Endodermal cell (in vitro differentiated cells): ENCODE results near the gene HOXA4. TPM values are rescaled to one million over a fixed set of nuclear protein-coding genes. Genes with fewer than 3 reads are reported as not detected.
A peak's percentile ranks its signal among the peaks of the same experiment; 100 is the strongest.

ENCODE experiments used
- DNase-seq: peaks from one replicate; pipeline ENCODE4 v3.0.0-alpha.2; 2017
- H3K27ac ChIP-seq: 2 replicates; pipeline ENCODE4 v1.5.1; 2013; ENCODE audit warnings: mild to moderate bottlenecking, low read depth, low read length, moderate library complexity
- H3K27me3 ChIP-seq: 2 replicates; pipeline ENCODE4 v1.6.1; 2013; ENCODE audit warnings: mild to moderate bottlenecking, low read length, moderate library complexity; ENCODE audit not compliant: insufficient read depth, control insufficient read depth, poor library complexity, severe bottlenecking
- H3K36me3 ChIP-seq: 2 replicates; pipeline ENCODE4 v1.7.0; 2013; ENCODE audit warnings: mild to moderate bottlenecking, low read length, moderate library complexity; ENCODE audit not compliant: control insufficient read depth, insufficient read depth
- H3K4me1 ChIP-seq: one replicate; pipeline ENCODE4 v1.7.0; 2013; ENCODE audit warnings: low read length; ENCODE audit not compliant: control insufficient read depth, insufficient read depth
- H3K4me3 ChIP-seq: 2 replicates; pipeline ENCODE4 v1.5.1; 2013; ENCODE audit warnings: mild to moderate bottlenecking, low read length, moderate library complexity
- H3K9ac ChIP-seq: 2 replicates; pipeline ENCODE4 v1.6.1; 2013; ENCODE audit warnings: mild to moderate bottlenecking, low read length, moderate library complexity; ENCODE audit not compliant: poor library complexity, severe bottlenecking; ENCODE audit errors: extremely low read depth
- H3K9me3 ChIP-seq: 2 replicates; pipeline ENCODE4 v1.6.1; 2013; ENCODE audit warnings: mild to moderate bottlenecking, low read length, moderate library complexity; ENCODE audit not compliant: control insufficient read depth
- H3K27ac Mint-ChIP-seq: 2 replicates; pipeline ENCODE4 v1.8.0; 2020; ENCODE audit warnings: mixed read lengths
- H3K27me3 Mint-ChIP-seq: 2 replicates; pipeline ENCODE4 v1.8.0; 2021; ENCODE audit warnings: mild to moderate bottlenecking, mixed read lengths; ENCODE audit not compliant: insufficient read depth
- H3K36me3 Mint-ChIP-seq: 2 replicates; pipeline ENCODE4 v1.8.0; 2020; ENCODE audit warnings: low read depth, mixed read lengths
- H3K4me1 Mint-ChIP-seq: 2 replicates; pipeline ENCODE4 v1.8.0; 2020; ENCODE audit warnings: mixed read lengths
- H3K4me3 Mint-ChIP-seq: 2 replicates; pipeline ENCODE4 v1.8.0; 2020; ENCODE audit warnings: mild to moderate bottlenecking, moderate library complexity, mixed read lengths
- H3K9me3 Mint-ChIP-seq: 2 replicates; pipeline ENCODE4 v1.8.0; 2020; ENCODE audit warnings: mild to moderate bottlenecking, mixed read lengths
- CTCF ChIP-seq: fragments of 200-600 bp; sonication (generic); conservative IDR thresholded peaks from 2 replicates; pipeline ENCODE4 v1.5.0; 2021; ENCODE audit warnings: antibody characterized with exemption, mild to moderate bottlenecking
- WGBS, 2 experiments: methylation state at CpG; one replicate each; pipeline versions ENCODE4 v1.1.5 to v1.1.7; 2013; ENCODE audit warnings: missing lambda C conversion rate in 2 of 2, mixed read lengths in 1 of 2; ENCODE audit not compliant: insufficient coverage in 1 of 2, insufficient read length in 1 of 2; 5-methylcytosine and 5-hydroxymethylcytosine counted together
- total RNA-seq, 2 donors: library from RNA; stranded (reverse); fragmentation: NEBNext Ultra II Directional in 1 of 2; extraction: Animal tissue kit (Norgen Biotek cat#: 25700) in 1 of 2; gene quantifications; 2 replicates in 1 of 2; 3 replicates in 1 of 2; pipeline ENCODE4 v1.2.1, GENCODE V29; 2021

The HOXA4 gene
- total RNA-seq, 2 donors from 2014 or later, result not detected

GRCh38 chr7:27176524-27176845 is 45.9 kb upstream of the HOXA4 start:
- Mint-ChIP-seq H3K27ac (no peak overlapping the region), H3K36me3 (no peaks in the 10 kb centered on the region), H3K27me3 (peaks cover 97% of the 10 kb centered on the region), H3K4me1 (peaks cover 12% of the 10 kb centered on the region), H3K9me3 (peaks cover 6% of the 10 kb centered on the region), H3K4me3 (no peak overlapping the region)
- Histone ChIP-seq H3K9ac (no peak overlapping the region), H3K4me3 (no peak overlapping the region), H3K36me3 (no peaks in the 10 kb centered on the region), H3K27ac (no peak overlapping the region), H3K27me3 (peaks cover 100% of the 10 kb centered on the region), H3K4me1 (peaks cover 3% of the 10 kb centered on the region), H3K9me3 (peaks cover 11% of the 10 kb centered on the region)
- DNase-seq, result no peak
- WGBS, 2 experiments, result 84 to 90% methylated on average over 2 to 3 of the region's 3 CpGs
- no peak for TF ChIP-seq CTCF

- no peak overlapping the region for H3K4me3 Mint-ChIP-seq
- Histone ChIP-seq H3K9me3 (peaks cover 11% of the 10 kb centered on the region), H3K4me3 (no peak overlapping the region), H3K4me1 (peaks cover 3% of the 10 kb centered on the region), H3K36me3 (no peaks in the 10 kb centered on the region), H3K9ac (no peak overlapping the region), H3K27ac (no peak overlapping the region), H3K27me3 (peaks cover 100% of the 10 kb centered on the region)
- peak; percentile 76 for DNase-seq
- no peak for TF ChIP-seq CTCF
- H3K36me3 Mint-ChIP-seq, result no peaks in the 10 kb centered on the region
- H3K27me3 Mint-ChIP-seq, result peaks cover 97% of the 10 kb centered on the region
- H3K9me3 Mint-ChIP-seq, result peaks cover 6% of the 10 kb centered on the region
- peaks cover 12% of the 10 kb centered on the region for H3K4me1 Mint-ChIP-seq
- H3K27ac Mint-ChIP-seq, result no peak overlapping the region
- WGBS, 2 experiments, result 15 to 17% methylated on average over 22 to 40 of the region's 40 CpGs
These were observed 45.3 kb upstream of the HOXA4 start for GRCh38 chr7:27175626-27176523.

DNA sequence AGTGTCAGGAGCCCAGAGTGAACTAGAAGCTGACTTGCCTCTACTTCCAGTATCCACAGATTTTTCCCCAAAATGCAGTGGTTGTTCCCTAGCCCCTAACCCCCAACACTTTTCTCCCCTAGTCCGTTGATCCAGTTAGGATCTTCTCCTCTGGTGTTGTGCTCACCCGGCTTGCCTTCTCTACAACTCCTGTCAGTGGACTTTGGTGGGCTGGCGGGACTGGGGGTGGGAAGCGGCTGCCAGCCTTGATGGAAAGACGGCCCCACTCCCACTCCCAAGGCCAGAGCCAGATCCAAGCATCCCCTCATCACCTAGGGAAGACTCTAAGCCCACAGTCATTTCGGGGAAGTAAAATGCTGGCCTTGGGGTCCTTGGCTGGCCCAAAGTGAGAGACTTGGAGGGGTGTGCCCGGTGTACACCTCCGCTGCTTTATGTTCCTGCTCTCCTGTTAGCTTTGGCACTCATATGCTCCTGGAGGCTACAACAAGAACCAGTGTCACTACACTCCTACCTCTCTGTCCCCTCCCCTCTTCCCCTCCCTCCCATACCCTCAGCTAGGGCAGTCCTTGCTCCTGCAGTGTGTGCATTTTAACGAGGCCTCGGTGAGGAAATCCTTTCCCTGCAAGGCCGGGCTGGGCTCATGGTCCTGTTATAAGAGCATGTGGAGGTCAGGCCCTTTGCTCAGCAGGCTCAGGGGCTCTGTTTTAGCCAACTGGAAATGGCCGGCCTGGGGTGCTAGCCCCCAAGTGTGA is 44.5 kb upstream of the HOXA4 start:
- H3K4me1 ChIP-seq, result peaks cover under 1% of the 10 kb centered on the region
- 18 to 32% methylated on average over 8 to 12 of the region's 12 CpGs for WGBS, 2 experiments
- H3K9me3 ChIP-seq, result peaks cover 11% of the 10 kb centered on the region
- DNase-seq, result peak; percentile 72
- no peaks in the 10 kb centered on the region for H3K36me3 Mint-ChIP-seq
- peaks cover 10% of the 10 kb centered on the region for H3K4me1 Mint-ChIP-seq
- H3K4me3 Mint-ChIP-seq, result no peak overlapping the region
- H3K27ac Mint-ChIP-seq, result no peak overlapping the region
- H3K9ac ChIP-seq, result no peak overlapping the region
- H3K27me3 Mint-ChIP-seq, result peaks cover 97% of the 10 kb centered on the region
- peaks cover 6% of the 10 kb centered on the region for H3K9me3 Mint-ChIP-seq
- H3K36me3 ChIP-seq, result no peaks in the 10 kb centered on the region
- H3K27me3 ChIP-seq, result peaks cover 100% of the 10 kb centered on the region
- H3K27ac ChIP-seq, result no peak overlapping the region
- no peak for TF ChIP-seq CTCF
- H3K4me3 ChIP-seq, result no peak overlapping the region
